HEK293 (cell line): ENCODE measurements around the gene ZNF423.

Experiments used
- CTCF ChIA-PET: fragments of 350-600 bp; formaldehyde crosslinking; extraction: SDS; loops from one replicate; lab custom pipeline; 2021; ENCODE audit warnings: antibody characterized with exemption; lab: Yijun Ruan, JAX
- POLR2A ChIA-PET: fragments of 300-600 bp; formaldehyde crosslinking; extraction: SDS; loops from one replicate; lab custom pipeline; 2020; ENCODE audit warnings: antibody characterized with exemption, inconsistent platforms; lab: Yijun Ruan, JAX
- H3K27ac ChIP-seq: fragments of 200-500 bp; sonication (Bioruptor generic); 2 replicates; pipeline ENCODE4 v1.5.1; 2014; ENCODE audit warnings: low read depth, low read length, control low read depth, inconsistent platforms; ENCODE audit errors: extremely low read depth
- H3K36me3 ChIP-seq, 2 experiments: fragments of 200-500 bp in 1 of 2; sonication (Bioruptor generic) in 1 of 2; 1 replicate in 1 of 2; 2 replicates in 1 of 2; pipeline ENCODE4 v1.5.1; 2014 to 2017; ENCODE audit warnings: inconsistent platforms in 2 of 2, low read length in 2 of 2; ENCODE audit not compliant: control insufficient read depth in 2 of 2, insufficient read depth in 1 of 2
- H3K4me1 ChIP-seq: fragments of 200-500 bp; sonication (Bioruptor generic); 2 replicates; pipeline ENCODE4 v1.5.1; 2014; ENCODE audit warnings: mild to moderate bottlenecking, low read length, inconsistent platforms; ENCODE audit not compliant: control insufficient read depth, insufficient read depth
- H3K4me3 ChIP-seq: 2 replicates; pipeline ENCODE4 v1.5.1; 2011; ENCODE audit warnings: low read depth, mild to moderate bottlenecking, control low read depth, low read length, moderate library complexity
- H3K9me3 ChIP-seq: fragments of 200-500 bp; sonication (Bioruptor generic); 2 replicates; pipeline ENCODE4 v1.5.1; 2014; ENCODE audit warnings: low read depth, low read length, inconsistent platforms; ENCODE audit not compliant: control insufficient read depth, insufficient read depth
- GLIS1 ChIP-seq: fragments of 450-650 bp; formaldehyde crosslinking; IDR thresholded peaks from 2 replicates; pipeline ENCODE4 v1.5.1; 2016; ENCODE audit warnings: missing biosample characterization, missing genetic modification characterization
- GLIS2 ChIP-seq: fragments of 450-650 bp; formaldehyde crosslinking; IDR thresholded peaks from 2 replicates; pipeline ENCODE4 v1.5.1; 2016; ENCODE audit warnings: missing biosample characterization, missing genetic modification characterization
- SCRT2 ChIP-seq: fragments of 450-650 bp; formaldehyde crosslinking; IDR thresholded peaks from 2 replicates; pipeline ENCODE4 v1.5.1; 2016; ENCODE audit warnings: missing biosample characterization, missing genetic modification characterization
- ZBTB8A ChIP-seq: fragments of 450-650 bp; formaldehyde crosslinking; IDR thresholded peaks from 2 replicates; pipeline ENCODE4 v1.5.1; 2016; ENCODE audit warnings: missing biosample characterization, missing genetic modification characterization
- ZNF174 ChIP-seq: fragments of 450-650 bp; formaldehyde crosslinking; IDR thresholded peaks from 2 replicates; pipeline ENCODE4 v1.5.0; 2017; ENCODE audit warnings: missing biosample characterization, mild to moderate bottlenecking, missing genetic modification characterization
- ZNF19 ChIP-seq: fragments of 450-650 bp; formaldehyde crosslinking; IDR thresholded peaks from 2 replicates; pipeline ENCODE4; 2016; ENCODE audit warnings: missing biosample characterization, missing genetic modification characterization, low read depth
- ZNF2 ChIP-seq: fragments of 450-650 bp; formaldehyde crosslinking; IDR thresholded peaks from 2 replicates; pipeline ENCODE4 v1.5.1; 2016; ENCODE audit warnings: missing biosample characterization, missing genetic modification characterization
- ZNF221 ChIP-seq: fragments of 450-650 bp; formaldehyde crosslinking; IDR thresholded peaks from 2 replicates; pipeline ENCODE4 v1.5.1; 2017; ENCODE audit warnings: missing biosample characterization, missing genetic modification characterization, borderline replicate concordance
- ZNF23 ChIP-seq: fragments of 450-650 bp; formaldehyde crosslinking; IDR thresholded peaks from 2 replicates; pipeline ENCODE4 v1.5.1; 2016; ENCODE audit warnings: missing biosample characterization, missing genetic modification characterization, borderline replicate concordance
- ZNF274 ChIP-seq, 2 experiments: fragments of 200-500 bp in 1 of 2; fragments of 450-650 bp in 1 of 2; sonication (Bioruptor generic) in 1 of 2; formaldehyde crosslinking in 1 of 2; IDR thresholded peaks; 2 replicates each; pipeline versions ENCODE4 v1.5.1 to v1.6.1; 2014 to 2016; ENCODE audit warnings: borderline replicate concordance in 1 of 2, inconsistent platforms in 1 of 2, low read length in 1 of 2, missing biosample characterization in 1 of 2, missing genetic modification characterization in 1 of 2
- ZNF280D ChIP-seq: fragments of 450-650 bp; formaldehyde crosslinking; IDR thresholded peaks from 2 replicates; pipeline ENCODE4 v1.5.1; 2016; ENCODE audit warnings: missing biosample characterization, missing genetic modification characterization
- ZNF335 ChIP-seq: fragments of 450-650 bp; formaldehyde crosslinking; conservative IDR thresholded peaks from 2 replicates; pipeline ENCODE4 v1.5.1; 2016; ENCODE audit warnings: missing biosample characterization, missing genetic modification characterization
- ZNF48 ChIP-seq: fragments of 450-650 bp; formaldehyde crosslinking; IDR thresholded peaks from 2 replicates; pipeline ENCODE4 v1.5.1; 2016; ENCODE audit warnings: missing biosample characterization, missing genetic modification characterization
- ZNF571 ChIP-seq: fragments of 450-650 bp; formaldehyde crosslinking; IDR thresholded peaks from 2 replicates; pipeline ENCODE4 v1.5.0; 2017; ENCODE audit warnings: missing biosample characterization, missing genetic modification characterization
- ZNF677 ChIP-seq: fragments of 450-650 bp; IDR thresholded peaks from 2 replicates; pipeline ENCODE4 v1.5.0; 2018; ENCODE audit warnings: missing biosample characterization, mild to moderate bottlenecking, missing genetic modification characterization, moderate library complexity
- ZSCAN30 ChIP-seq: fragments of 450-650 bp; IDR thresholded peaks from 2 replicates; pipeline ENCODE4 v1.5.1; 2018; ENCODE audit warnings: missing biosample characterization, mild to moderate bottlenecking, missing genetic modification characterization, moderate library complexity
- TF ChIP-seq, protein P1 (sequence below): fragments of 450-650 bp; formaldehyde crosslinking; IDR thresholded peaks from 2 replicates; pipeline ENCODE4 v1.5.1; 2016; ENCODE audit warnings: missing biosample characterization, missing genetic modification characterization, borderline replicate concordance
- TF ChIP-seq, protein P2 (sequence below): fragments of 450-650 bp; formaldehyde crosslinking; IDR thresholded peaks from 2 replicates; pipeline ENCODE4 v1.5.1; 2016; ENCODE audit warnings: missing biosample characterization, missing genetic modification characterization

The ZNF423 gene

GRCh38 chr16:49492896-49493626 is 362.9 kb downstream of the ZNF423 start (continued):
- no peak for TF ChIP-seq ZNF677
- TF ChIP-seq ZNF174, result no peak
- TF ChIP-seq ZNF274 (IDR thresholded peaks at IDR 0.05; ENCODE audit: low read length), result no peak
- no peak for TF ChIP-seq ZNF274 (tag by site-specific recombination; IDR thresholded peaks at IDR 0.05; ENCODE audit: borderline replicate concordance)
- TF ChIP-seq ZBTB8A, result no peak
- TF ChIP-seq SCRT2 (tag by site-specific recombination), result no peak
- TF ChIP-seq ZNF221 (tag by site-specific recombination), result no peak
- TF ChIP-seq, all 188 proteins: peak for 0

DNA sequence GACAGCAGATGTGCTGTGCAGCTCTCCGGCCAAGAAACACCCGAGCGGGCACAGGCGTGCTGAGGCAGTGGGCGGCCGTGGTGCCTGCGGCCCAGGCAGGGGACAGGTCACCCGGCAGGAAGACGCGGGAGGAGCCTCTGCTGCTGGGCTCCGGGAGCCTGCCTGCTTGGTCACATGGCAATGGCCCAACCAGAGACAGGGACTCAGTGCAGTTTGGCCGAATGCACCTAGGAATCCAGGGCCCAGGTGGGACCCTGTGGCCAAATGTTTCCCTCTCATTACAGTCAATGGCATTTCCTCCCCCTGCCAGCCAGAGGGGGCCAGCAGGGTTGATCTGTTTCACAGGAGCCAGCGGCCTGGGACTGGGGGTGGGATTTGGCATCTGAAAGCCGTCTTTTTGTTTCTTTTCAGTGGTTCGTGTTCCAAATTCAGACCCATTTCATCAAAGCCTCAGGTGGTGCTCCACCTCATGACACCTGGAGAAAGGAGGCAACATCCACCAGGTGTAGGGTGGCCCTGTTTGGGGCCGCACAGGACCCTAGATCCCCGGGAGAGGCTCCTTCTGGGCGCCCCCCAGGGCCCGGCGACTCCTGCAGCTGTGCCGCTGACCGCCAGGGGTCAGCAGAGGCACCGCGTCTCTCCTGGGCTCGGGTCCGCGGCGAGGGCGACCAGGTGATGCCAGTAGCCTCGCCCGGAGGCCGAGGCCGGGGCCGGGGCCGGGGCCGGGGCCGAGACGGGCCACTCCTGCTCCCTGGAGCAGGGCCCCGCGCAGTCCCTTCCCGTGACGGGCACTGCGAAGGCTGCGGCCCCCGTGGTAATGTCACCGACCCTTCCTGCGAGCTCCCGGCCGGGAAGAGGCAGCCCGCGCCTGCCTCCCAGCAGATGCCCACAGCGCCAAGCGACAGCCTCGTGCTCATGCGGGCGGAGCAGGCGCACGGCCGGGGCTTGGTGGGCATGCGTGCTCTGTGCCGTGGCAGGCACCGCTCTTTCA is 363.8 kb downstream of the ZNF423 start:
- Histone ChIP-seq H3K4me3 (no peak overlapping the region), H3K4me1 (no peaks in the 10 kb centered on the region), H3K27ac (no peak overlapping the region), H3K9me3 (no peaks in the 10 kb centered on the region), H3K36me3 (no peaks in the 10 kb centered on the region)
- POLR2A ChIA-PET, result interaction anchor here (0.8 kb wide), 1 partner anchor 47 kb away, joined by 3 read pairs; no protein-coding TSS in a partner anchor
- TF ChIP-seq, protein P1, sequence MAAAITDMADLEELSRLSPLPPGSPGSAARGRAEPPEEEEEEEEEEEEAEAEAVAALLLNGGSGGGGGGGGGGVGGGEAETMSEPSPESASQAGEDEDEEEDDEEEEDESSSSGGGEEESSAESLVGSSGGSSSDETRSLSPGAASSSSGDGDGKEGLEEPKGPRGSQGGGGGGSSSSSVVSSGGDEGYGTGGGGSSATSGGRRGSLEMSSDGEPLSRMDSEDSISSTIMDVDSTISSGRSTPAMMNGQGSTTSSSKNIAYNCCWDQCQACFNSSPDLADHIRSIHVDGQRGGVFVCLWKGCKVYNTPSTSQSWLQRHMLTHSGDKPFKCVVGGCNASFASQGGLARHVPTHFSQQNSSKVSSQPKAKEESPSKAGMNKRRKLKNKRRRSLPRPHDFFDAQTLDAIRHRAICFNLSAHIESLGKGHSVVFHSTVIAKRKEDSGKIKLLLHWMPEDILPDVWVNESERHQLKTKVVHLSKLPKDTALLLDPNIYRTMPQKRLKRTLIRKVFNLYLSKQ, result no peak
- TF ChIP-seq ZNF48 (no peak), ZNF571 (tag by site-specific recombination) (no peak), ZNF19 (no peak), GLIS2 (tag by site-specific recombination) (peak; percentile 75), SCRT2 (tag by site-specific recombination) (no peak), GLIS1 (tag by site-specific recombination) (peak; percentile 45), ZNF2 (tag by site-specific recombination) (no peak), ZNF23 (no peak), ZNF335 (tag by site-specific recombination) (no peak; the same call in 1 of the 2 replicates), ZNF280D (no peak), ZSCAN30 (tag by site-specific recombination) (no peak)
- TF ChIP-seq, protein P2, sequence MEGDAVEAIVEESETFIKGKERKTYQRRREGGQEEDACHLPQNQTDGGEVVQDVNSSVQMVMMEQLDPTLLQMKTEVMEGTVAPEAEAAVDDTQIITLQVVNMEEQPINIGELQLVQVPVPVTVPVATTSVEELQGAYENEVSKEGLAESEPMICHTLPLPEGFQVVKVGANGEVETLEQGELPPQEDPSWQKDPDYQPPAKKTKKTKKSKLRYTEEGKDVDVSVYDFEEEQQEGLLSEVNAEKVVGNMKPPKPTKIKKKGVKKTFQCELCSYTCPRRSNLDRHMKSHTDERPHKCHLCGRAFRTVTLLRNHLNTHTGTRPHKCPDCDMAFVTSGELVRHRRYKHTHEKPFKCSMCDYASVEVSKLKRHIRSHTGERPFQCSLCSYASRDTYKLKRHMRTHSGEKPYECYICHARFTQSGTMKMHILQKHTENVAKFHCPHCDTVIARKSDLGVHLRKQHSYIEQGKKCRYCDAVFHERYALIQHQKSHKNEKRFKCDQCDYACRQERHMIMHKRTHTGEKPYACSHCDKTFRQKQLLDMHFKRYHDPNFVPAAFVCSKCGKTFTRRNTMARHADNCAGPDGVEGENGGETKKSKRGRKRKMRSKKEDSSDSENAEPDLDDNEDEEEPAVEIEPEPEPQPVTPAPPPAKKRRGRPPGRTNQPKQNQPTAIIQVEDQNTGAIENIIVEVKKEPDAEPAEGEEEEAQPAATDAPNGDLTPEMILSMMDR (tag by site-specific recombination), result peak; percentile 49
- CTCF ChIA-PET, result interaction anchor here (0.7 to 1.8 kb wide), 9 partner anchors 22 to 431 kb away, joined by 3 to 5 read pairs (median 4); no protein-coding TSS in a partner anchor
